Measurements from ENCODE around the gene FAM20B.

- TF ChIP-seq CTCF (IDR thresholded peaks at IDR 0.05 in 4 of 5, conservative IDR thresholded peaks at IDR 0.05 in 1 of 5) (no peak), POLR2A (IDR thresholded peaks at IDR 0.05) (no peak)
These were observed 10.3 kb upstream of the FAM20B start for GRCh38 chr1:179015396-179015795.

All from gastrocnemius medialis (tissue), 4 donors.